Metanephros (tissue), 1 donor: Measurements from ENCODE around the gene TMEM176A. TPM values are rescaled to one million over a fixed set of nuclear protein-coding genes. Genes with fewer than 3 reads are reported as not detected.

Experiments
- total RNA-seq: library from RNA; depleted of rRNA; stranded (reverse); fragments of >200 nt; gene quantifications from one replicate; pipeline ENCODE4 v1.2.3, GENCODE V29; 2014

The TMEM176A gene
- total RNA-seq: 71.8 TPM

GRCh38 chr7:150800581-150801241, at the start of gene TMEM176A:
Gene TMEM176A, plus strand, starts transcription at chr7:150800769. Its CDS starts 782 bp downstream, at chr7:150801551.

GRCh38 chr7:150799741-150800580, 608 bp upstream of the TMEM176A start, which contains the start of gene TMEM176B:
Gene TMEM176B, minus strand, starts transcription at chr7:150800364. Its CDS starts 3,795 bp downstream, at chr7:150796569.

GRCh38 chr7:150852371-150852905, 51.9 kb downstream of the TMEM176A start, which contains the start of gene AOC1:
Gene AOC1, plus strand, starts transcription at chr7:150852517. Its CDS starts 3,954 bp downstream, at chr7:150856471.

Other genes starting within 250 kb of the TMEM176A start
- gene GIMAP4, start 233.4 kb upstream of the TMEM176A start, total RNA-seq: 24.2 TPM
- 18.9 TPM for gene GIMAP6, start 168.4 kb upstream of the TMEM176A start, total RNA-seq
- gene GIMAP2, start 115.1 kb upstream of the TMEM176A start, total RNA-seq: 10.0 TPM
- 2.6 TPM for gene GIMAP1, start 84.2 kb upstream of the TMEM176A start, total RNA-seq
- gene GIMAP5, start 63.4 kb upstream of the TMEM176A start, total RNA-seq: 17.0 TPM
- gene TMEM176B, start 405 bp upstream of the TMEM176A start, total RNA-seq: 69.6 TPM
- gene AOC1, start 51.7 kb downstream of the TMEM176A start, total RNA-seq: 82.9 TPM
- 14.4 TPM for gene KCNH2, start 177.6 kb downstream of the TMEM176A start, total RNA-seq
- gene NOS3, start 190.2 kb downstream of the TMEM176A start, total RNA-seq: 22.5 TPM
- gene ATG9B, start 223.7 kb downstream of the TMEM176A start, total RNA-seq: 0.70 TPM
- 24.6 TPM for gene ABCB8, start 227.7 kb downstream of the TMEM176A start, total RNA-seq
- gene ASIC3, start 247.8 kb downstream of the TMEM176A start, total RNA-seq: 0.76 TPM